Bone marrow (tissue), 2 donors: ENCODE data around the gene IRF2.

Experiments used
- DNase-seq, 2 donors: peaks; one replicate each; lab custom pipeline; 2025; lab: John Stamatoyannopoulos, UW

Gene IRF2

DNA sequence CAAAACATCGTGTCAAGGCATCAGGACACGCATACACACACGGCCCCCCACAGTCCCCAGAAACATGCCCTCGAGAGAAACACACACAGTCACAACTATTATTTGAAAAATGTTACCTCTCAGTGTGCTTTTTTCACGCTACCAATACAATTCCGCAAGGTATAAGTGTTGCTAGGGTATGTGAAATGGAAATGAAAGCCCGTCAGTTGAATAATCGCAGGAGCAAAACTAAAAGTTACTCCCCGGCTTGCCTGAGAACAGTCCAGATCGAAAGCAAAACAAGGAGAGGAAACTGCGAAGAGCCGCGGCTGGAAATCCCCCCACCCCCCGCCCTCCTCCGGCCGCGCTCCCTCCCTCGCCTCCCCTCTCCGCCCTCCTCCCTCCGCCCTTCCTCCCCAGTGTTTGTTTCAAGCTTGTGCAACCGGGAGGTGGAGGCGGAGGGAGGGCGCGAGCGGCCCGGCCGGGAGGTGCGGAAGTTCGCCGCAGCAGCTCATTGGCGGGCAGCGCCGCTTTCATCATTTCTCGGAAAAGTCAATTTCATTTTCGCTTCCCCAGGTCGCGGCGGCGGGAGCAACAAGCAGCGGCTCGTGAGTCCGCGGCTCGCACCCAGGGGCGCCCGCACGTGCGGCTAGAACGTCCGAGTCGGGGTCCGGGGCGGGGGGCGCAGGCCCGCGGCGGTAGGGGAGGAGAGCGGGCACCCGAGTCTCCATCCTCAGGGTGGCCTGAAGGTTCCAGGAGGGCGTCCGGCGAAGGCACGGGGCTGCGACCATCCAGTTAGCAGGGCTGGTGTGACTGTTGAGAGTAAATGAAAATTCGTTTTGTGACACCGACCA, at the start of gene IRF2:
IRF2 (minus strand) TSS at position 288 of the 833 bp plus-strand sequence. CDS start 45,486 bp downstream, outside the sequence.
- DNase-seq = peak; percentile 86 to 98

DNA sequence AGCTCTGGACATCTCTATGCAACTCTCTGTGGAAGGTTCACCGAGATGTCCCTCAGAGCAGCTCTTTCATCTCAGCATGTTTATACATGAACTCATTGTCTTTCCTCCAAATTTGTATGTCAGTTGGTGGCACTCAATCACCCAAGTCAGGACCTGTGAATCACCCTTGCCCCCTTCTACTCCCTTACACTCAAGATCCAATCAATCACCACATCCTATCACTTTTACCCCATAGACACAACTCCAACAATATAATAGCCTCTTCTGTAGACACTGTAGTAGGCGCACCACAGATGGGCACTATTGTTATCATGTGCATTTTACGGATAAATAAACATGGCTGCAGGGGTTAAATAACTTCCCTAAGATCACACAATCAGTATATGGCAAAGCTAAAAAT, 41.3 kb upstream of the IRF2 start:
- DNase-seq = no peak

DNA sequence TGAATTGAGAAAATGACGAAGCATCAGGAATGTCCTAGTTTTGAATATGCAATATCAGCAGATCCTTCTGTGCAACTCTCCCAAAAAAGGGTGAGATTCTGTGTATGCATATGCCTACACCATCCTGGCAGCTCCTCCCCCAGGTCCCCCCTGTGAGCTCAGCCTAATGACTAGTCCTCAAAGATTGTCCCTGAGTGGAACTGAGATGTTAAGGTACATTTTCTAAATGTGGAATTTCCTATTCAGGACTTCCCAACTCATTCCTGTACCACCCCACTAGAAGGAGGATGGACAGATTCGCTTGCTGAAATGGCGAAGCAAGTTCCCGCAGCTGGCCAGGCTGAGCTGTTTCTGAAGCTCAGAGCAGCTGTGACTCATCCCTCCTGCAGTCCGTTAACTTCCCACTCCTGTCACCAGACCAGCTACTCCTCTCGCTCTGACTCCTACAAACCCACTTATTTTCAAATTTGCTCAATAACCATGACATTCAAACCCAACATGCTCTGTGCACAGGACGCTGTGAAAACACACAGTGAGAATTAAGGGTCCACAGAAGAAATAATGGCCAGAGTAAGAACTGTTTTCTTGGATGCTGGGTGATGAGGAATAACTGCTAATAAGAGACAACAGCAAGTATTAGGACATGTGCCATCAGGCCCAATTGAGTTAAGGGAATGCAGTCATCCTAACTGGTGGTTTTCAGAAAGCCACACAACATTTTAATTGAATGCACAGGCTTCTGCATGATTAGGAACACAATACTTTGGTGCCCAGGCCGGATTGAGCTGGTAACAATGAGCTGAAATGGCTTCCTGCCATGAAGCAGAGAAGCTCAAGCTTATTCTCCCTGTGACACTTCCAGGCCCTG, 40.0 kb upstream of the IRF2 start:
- peak; percentile 17 to 90 for DNase-seq

DNA sequence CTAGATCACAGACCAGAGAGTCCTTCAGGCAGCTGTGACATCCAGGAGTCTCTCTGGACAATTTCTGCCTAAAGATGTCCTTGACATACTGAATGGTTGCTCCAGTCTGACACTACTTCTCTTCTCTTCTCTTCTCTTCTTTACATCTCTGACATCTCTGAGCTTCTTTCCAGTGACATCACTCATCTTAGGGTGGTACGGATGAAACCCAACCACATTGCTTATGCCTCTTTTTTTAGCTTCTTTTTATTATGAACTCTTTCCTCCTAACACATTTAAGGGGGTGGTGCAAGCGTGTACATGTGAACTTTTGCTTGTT, 39.4 kb upstream of the IRF2 start:
- DNase-seq = peak in 1 of 2 donors; percentile 8

GRCh38 chr4:184511156-184511555, 36.8 kb upstream of the IRF2 start:
- no peak for DNase-seq

DNA sequence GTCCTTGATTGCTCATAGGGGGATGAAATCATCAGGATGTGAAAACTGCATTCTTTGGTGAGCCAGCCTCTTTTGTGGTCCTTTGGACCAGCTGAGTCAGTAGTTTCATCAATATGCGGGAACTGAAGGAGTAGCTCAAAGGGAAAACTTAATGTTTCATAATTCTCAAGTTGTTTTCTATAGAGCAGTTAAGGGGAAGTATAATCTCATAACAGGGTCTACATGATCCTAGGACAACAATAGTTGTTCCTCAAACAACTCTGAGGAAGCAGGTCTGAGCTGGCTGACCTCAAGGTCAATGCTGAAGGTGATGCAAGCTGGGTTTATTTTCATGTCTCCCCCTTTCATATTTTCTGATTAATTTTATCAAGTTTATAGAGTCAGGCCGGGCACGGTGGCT, 36.1 kb upstream of the IRF2 start:
- peak in 1 of 2 donors; percentile 32 for DNase-seq

DNA sequence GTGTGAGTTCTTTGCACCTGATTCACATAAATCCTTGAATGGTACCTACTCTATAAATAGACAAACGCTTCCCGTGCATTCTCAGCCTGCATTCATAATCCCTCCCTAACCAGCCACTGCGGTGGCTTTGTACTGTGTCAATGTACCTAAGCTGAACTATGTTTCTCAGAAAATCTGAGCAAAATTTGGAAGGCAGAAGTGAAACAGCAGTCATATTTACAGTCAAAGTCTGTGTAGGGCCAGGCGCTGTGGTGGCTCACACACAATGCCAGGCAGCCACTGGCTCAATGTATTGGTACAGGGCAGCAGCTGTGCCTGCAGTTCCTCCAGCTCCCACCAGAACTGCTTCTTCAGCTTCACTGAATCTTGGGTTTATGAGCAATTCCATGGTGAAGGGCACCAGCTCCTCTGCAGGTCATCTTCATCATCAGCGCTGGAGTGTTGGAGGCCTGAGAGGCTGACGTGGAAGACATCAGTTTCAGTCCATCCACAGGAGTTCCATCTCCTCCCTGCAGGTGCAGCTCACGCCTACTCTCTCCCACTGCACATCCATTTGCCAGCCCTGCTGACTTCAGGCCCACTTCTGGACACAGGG, 32.3 kb upstream of the IRF2 start:
- peak in 1 of 2 donors; percentile 54 for DNase-seq

- DNase-seq = no peak
These were observed 30.0 kb upstream of the IRF2 start for GRCh38 chr4:184504385-184504784.

DNA sequence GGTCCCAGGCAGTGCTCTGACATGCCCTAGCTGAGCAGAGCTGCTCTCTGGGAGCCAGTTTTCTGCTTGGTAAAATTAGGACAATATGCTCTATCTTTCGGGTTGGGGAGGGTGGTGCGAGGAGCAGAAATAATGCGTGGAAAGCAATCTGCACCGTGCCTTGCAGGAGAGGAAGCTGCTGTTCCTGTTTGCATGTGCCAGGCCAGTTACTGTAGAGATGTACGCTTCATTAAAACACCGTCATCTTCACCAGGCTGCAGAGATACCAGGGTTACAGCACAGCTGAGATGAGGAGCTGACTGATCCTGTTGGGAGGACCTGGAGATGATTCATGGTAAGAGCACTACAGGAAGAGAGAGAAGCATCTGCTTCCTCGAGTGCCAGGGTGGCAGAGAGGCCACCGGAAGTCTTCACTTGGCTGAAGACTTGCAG, 29.5 kb upstream of the IRF2 start:
- peak in 1 of 2 donors; percentile 99 for DNase-seq

- DNase-seq = no peak
These were observed 26.6 kb upstream of the IRF2 start for GRCh38 chr4:184500748-184501589.

DNA sequence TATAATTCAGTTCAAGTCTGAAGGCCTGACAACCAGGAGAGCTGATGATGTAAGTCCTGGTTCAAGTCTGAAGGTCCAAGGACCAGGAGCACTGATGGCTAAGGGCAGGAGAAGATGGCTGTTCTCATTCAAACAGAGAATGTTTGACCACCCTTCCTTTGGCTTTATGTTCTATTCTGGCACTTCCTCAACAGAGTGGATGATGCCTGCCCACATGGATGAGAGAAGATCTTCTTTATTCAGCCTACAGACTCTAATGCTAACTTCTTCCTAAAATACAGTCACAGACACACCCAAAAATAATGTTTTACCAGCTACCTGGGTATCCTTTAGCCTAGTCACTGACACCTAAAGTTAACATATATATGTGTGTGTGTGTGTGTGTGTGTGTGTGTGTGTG, 25.6 kb upstream of the IRF2 start:
- no peak for DNase-seq

DNA sequence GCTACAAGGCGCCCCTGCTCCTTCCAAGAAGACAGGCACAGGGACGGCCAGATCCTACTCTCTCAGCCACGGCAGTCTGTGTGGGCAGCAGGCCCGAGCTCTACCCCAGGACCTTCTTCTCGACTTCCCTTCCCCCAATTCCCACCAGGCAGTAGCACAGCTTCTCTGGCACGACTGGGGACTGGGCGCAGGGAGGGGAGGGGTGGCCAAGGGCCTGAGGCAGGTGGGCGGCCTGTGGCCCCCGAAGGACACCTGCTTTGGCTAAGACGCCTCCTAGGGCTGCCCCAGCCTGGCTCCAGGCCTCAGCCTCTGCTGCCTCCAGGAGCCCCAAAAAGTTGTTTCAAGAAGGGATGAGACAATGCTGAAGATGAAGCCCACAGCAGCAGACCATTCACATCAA, 24.2 kb upstream of the IRF2 start:
- DNase-seq = no peak

DNA sequence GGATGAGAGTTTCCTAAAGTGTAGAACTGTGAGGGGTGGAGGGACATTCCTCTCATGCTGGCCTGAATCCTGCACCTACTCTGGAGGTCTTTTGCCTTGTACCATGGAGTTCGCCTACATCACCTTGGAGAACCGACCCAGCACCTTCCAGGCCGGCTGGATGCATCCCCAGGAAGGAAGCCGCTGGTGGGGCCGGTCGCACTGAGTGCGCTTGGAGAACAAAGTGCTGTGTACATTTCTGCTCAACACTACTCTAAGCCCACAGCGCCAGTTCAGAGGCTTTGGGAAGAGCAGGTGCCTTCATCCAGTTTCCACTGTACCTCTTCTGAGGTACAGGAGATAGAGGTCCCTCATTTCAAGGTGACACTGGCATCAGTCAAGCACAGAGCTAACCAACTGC, 15.4 kb upstream of the IRF2 start:
- DNase-seq = no peak

DNA sequence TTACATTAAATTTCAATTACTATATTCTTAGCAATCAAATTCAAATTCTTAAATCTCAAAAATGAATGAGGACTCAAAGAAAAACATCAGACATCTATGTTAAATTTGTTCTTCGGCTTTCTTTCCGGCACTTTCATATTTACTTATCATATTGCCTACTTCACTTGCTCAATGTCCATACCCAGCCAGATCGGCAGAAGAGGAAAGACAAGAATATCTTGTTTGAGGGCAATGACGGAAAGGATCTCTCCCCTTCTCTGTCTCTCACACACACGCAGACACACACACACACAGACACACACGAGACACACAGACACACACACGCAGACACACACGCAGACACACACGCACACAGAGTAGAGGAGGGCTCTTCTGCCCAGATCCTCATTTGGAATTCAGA, 13.2 kb upstream of the IRF2 start:
- no peak for DNase-seq

GRCh38 chr4:184485279-184485678, 10.9 kb upstream of the IRF2 start:
- DNase-seq = no peak

DNA sequence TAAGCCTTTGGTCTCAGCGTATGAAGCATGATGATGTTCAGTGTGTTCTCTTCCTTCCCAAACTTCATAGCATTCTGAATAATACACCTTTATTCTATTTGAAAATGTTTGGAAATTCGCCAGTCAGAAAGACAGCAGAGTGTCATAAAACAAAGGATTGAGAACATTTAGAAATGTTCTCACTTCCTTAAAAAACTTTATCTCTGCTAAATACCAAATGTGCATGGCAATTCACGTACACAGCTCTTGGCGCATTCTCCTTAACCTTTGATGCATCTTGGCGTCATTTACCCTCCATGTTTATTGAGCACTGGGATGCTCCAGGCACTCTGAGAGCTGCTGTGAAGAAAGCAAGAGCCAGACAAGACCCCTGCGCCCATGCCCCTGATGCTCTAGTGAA, 7.2 kb upstream of the IRF2 start:
- no peak for DNase-seq

DNA sequence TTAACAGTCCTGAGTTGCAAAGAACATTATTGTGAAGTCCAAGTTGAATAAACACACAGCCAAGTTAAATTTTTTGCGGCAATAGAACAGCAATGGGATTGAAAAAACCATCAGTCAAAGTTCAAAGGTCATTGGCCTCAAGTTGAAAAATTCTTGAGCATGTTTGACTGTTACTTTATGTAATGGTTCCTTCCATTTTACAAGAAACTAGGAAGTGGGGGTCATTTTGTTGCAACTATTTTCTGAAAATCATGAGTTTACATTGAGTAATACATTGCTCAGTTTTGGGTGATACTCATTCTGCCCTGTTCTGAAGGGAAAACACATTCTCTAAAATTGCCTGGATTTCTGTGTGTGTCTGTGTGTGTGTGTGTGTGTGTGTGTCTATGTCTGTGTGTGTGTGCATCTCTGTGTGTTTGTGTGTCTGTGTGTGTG, 5.2 kb upstream of the IRF2 start:
- no peak for DNase-seq

- DNase-seq = no peak
These were observed 3.0 kb upstream of the IRF2 start for GRCh38 chr4:184477201-184477999.

GRCh38 chr4:184476695-184477094, 2.3 kb upstream of the IRF2 start:
- no peak for DNase-seq

DNA sequence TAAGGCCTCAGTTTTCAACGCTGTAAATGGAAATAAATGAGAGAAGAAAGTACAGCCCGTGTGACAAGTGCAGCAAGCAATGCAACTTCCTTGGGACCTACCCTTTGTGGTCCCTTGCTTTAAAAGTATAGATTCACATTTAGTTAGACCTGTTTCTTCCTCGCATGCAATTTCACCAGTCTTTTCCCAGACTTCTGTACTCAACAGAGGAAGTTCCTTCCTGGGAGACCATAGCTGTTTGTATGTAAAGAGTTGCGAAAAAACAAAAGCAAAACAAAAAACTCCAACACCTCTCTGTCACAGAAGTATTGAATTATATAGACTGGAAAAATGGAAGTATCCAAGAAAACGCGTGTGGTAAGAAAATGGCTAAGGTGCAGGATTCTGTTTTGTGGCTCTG, 1.1 kb upstream of the IRF2 start:
- no peak for DNase-seq

DNA sequence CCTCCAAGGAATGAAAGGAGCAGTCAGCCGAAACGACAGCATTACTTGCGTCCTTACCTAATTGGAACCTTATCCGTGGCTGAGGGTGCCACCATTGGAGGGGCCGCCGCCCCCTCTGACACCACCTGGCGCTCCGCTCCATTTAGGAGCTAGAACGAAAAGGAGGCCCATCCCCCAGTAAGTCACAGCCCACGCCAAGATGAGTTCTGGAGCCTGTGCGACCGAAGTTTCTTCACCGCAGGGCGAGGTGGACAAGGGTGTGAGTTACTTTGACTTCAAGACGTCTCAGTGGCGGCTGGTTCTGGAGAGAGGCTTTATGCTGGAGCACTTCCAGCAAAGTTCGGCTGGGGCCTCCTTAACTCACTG, 729 bp upstream of the IRF2 start:
- DNase-seq = no peak
